ENCODE measurements around the gene VPS52. TPM values are rescaled to one million over a fixed set of nuclear protein-coding genes. Genes with fewer than 3 reads are reported as not detected.

Gene VPS52
- total and polyA plus RNA-seq, 9 of the 15 experiments (the other 6 are each of a cell fraction or from before 2014, with no cell fraction given), result 24.4 to 103 (median 40.2) TPM

GRCh38 chr6:33306356-33306755, 34.7 kb upstream of the VPS52 start:
- Histone ChIP-seq H3K36me3 (ENCODE audit: control insufficient read depth, insufficient read depth, low read length) (peaks cover 64% of the 10 kb centered on the region), H3K9me3 (replicated peaks; ENCODE audit: control insufficient read depth, insufficient read depth, low read depth, low read length) (no peaks in the 10 kb centered on the region), H3K4me3 (no peak overlapping the region), H3K9ac (ENCODE audit: insufficient read depth in 1 of 2, low read depth in 2 of 2, low read length in 2 of 2) (no peak overlapping the region), H3K4me2 (ENCODE audit: insufficient read depth, low read length) (no peak overlapping the region), H3K27ac (ENCODE audit: extremely low read depth, low read depth, low read length) (no peak overlapping the region), H3K9me1 (ENCODE audit: control insufficient read depth, insufficient read depth, low read length) (no peaks in the 10 kb centered on the region), H2AFZ (ENCODE audit: low read depth, low read length) (no peak overlapping the region), H3K4me1 (replicated peaks in 1 of 2; ENCODE audit: control insufficient read depth in 2 of 2, insufficient read depth in 2 of 2, low read length in 2 of 2) (peaks cover 0 to 12% of the 10 kb centered on the region in 2 experiments; a peak in 3 of 5 replicates), H3K27me3 (ENCODE audit: control insufficient read depth in 2 of 2, insufficient read depth in 2 of 2, low read length in 2 of 2) (no peaks in the 10 kb centered on the region), H4K20me1 (replicated peaks; ENCODE audit: control insufficient read depth, insufficient read depth, low read length) (peaks cover 8% of the 10 kb centered on the region; the same call in 1 of the 2 replicates), H3K79me2 (ENCODE audit: control insufficient read depth, insufficient read depth, low read length) (peaks cover 17% of the 10 kb centered on the region)
- ChIA-PET POLR2A (interaction anchor here (1.1 kb wide), 1 partner anchor 9 kb away, joined by 3 read pairs; no protein-coding TSS in a partner anchor), CTCF (ENCODE audit: low intra/inter-chr PET ratio) (no interaction called here)
- TF ChIP-seq ARNT (IDR thresholded peaks at IDR 0.05), result no peak
- no peak for TF ChIP-seq POLR3G (IDR thresholded peaks at IDR 0.05; ENCODE audit: extremely low read depth, insufficient read length, insufficient replicate concordance)
- no peak for TF ChIP-seq HNRNPK (IDR thresholded peaks at IDR 0.05; ENCODE audit: low read depth, low read length, poor library complexity, severe bottlenecking)
- TF ChIP-seq EZH2 (IDR thresholded peaks at IDR 0.05; ENCODE audit: borderline replicate concordance, low read depth, low read length), result no peak
- TF ChIP-seq KAT2B (IDR thresholded peaks at IDR 0.05; ENCODE audit: low read depth, low read length), result no peak
- DNase-seq (ENCODE audit: extremely low read depth in 1 of 4, low spot score in 3 of 4) (no peak), FAIRE-seq (no peak), ATAC-seq (no peak)
- no TSS peak for BruUV-seq (replicated peaks)
- in situ Hi-C loops (cut with MboI), result no loop called here
- WGBS (ENCODE audit: insufficient coverage, low coverage, missing lambda C conversion rate), result 84% methylated on average over 4 of the region's 4 CpGs
- intact Hi-C loops (cut with micrococcal nuclease), result no loop called here

GRCh38 chr6:33305052-33305451, 33.4 kb upstream of the VPS52 start:
- intact Hi-C loops (cut with micrococcal nuclease), result no loop called here
- WGBS (ENCODE audit: insufficient coverage, low coverage, missing lambda C conversion rate), result 83% methylated on average over 8 of the region's 8 CpGs
- ChIA-PET POLR2A (no interaction called here), CTCF (ENCODE audit: low intra/inter-chr PET ratio) (no interaction called here)
- ATAC-seq (no peak), DNase-seq (ENCODE audit: extremely low read depth in 1 of 4, low spot score in 3 of 4) (no peak), FAIRE-seq (no peak)
- no TSS peak for BruUV-seq (replicated peaks)
- Histone ChIP-seq H3K79me2 (ENCODE audit: control insufficient read depth, insufficient read depth, low read length) (peaks cover 23% of the 10 kb centered on the region), H3K9ac (ENCODE audit: insufficient read depth in 1 of 2, low read depth in 2 of 2, low read length in 2 of 2) (0 out of 4 replicates have a peak overlapping the region, but pooled peaks of 1 of the 2 experiments have one; percentile 29), H3K4me1 (replicated peaks in 1 of 2; ENCODE audit: control insufficient read depth in 2 of 2, insufficient read depth in 2 of 2, low read length in 2 of 2) (peaks cover 0 to 20% of the 10 kb centered on the region in 2 experiments; a peak in 3 of 5 replicates), H3K36me3 (ENCODE audit: control insufficient read depth, insufficient read depth, low read length) (peaks cover 60% of the 10 kb centered on the region), H3K9me1 (ENCODE audit: control insufficient read depth, insufficient read depth, low read length) (no peaks in the 10 kb centered on the region), H3K4me3 (no peak overlapping the region), H3K4me2 (ENCODE audit: insufficient read depth, low read length) (no peak overlapping the region), H3K27me3 (ENCODE audit: control insufficient read depth in 2 of 2, insufficient read depth in 2 of 2, low read length in 2 of 2) (no peaks in the 10 kb centered on the region), H4K20me1 (replicated peaks; ENCODE audit: control insufficient read depth, insufficient read depth, low read length) (peaks cover 8% of the 10 kb centered on the region; the same call in 1 of the 2 replicates), H2AFZ (ENCODE audit: low read depth, low read length) (no peak overlapping the region), H3K27ac (ENCODE audit: extremely low read depth, low read depth, low read length) (no peak overlapping the region), H3K9me3 (replicated peaks; ENCODE audit: control insufficient read depth, insufficient read depth, low read depth, low read length) (no peaks in the 10 kb centered on the region)
- in situ Hi-C loops (cut with MboI), result no loop called here
- TF ChIP-seq CBX8 (IDR thresholded peaks at IDR 0.05; ENCODE audit: borderline replicate concordance, extremely low read depth, low read depth, low read length, poor library complexity, severe bottlenecking), result no peak
- no peak for TF ChIP-seq SRSF1 (IDR thresholded peaks at IDR 0.05; ENCODE audit: low read depth, low read length)
- TF ChIP-seq PHF8 (IDR thresholded peaks at IDR 0.05; ENCODE audit: borderline replicate concordance, low read length), result no peak
- no peak for TF ChIP-seq PYGO2 (tag; IDR thresholded peaks at IDR 0.05)
- no peak for TF ChIP-seq TAF9B (IDR thresholded peaks at IDR 0.05; ENCODE audit: partially characterized antibody)
- no peak for TF ChIP-seq ZNF655 (CRISPR knock-in tag; IDR thresholded peaks at IDR 0.05)
